ENCODE results near the gene LUC7L.
"Not testable (repeated sequence)": the region's sequence is repeated elsewhere in the genome, so short reads cannot be mapped to it uniquely, and the experiment has no call there.

Gene LUC7L

GRCh38 chr16:263944-264343 lies 34.7 kb upstream of the LUC7L start:
- DNase-seq (ENCODE audit: low read depth in 3 of 3) = no peak

- DNase-seq (ENCODE audit: low read depth in 3 of 3) = no peak
Observed at GRCh38 chr16:263182-263774, 34.0 kb upstream of the LUC7L start.

- no peak for DNase-seq (ENCODE audit: low read depth in 3 of 3)
Observed at GRCh38 chr16:262121-262745, 33.0 kb upstream of the LUC7L start.

GRCh38 chr16:261031-261691 lies 31.9 kb upstream of the LUC7L start:
- no peak for DNase-seq (ENCODE audit: low read depth in 3 of 3)

GRCh38 chr16:260326-260725 lies 31.1 kb upstream of the LUC7L start:
- no peak for DNase-seq (ENCODE audit: low read depth in 3 of 3)

GRCh38 chr16:259814-260253 lies 30.6 kb upstream of the LUC7L start:
- no peak for DNase-seq (ENCODE audit: low read depth in 3 of 3)

- DNase-seq (ENCODE audit: low read depth in 3 of 3) = no peak
Observed at GRCh38 chr16:259226-259625, 30.0 kb upstream of the LUC7L start.

- DNase-seq (ENCODE audit: low read depth in 3 of 3) = not testable (repeated sequence)
Observed at GRCh38 chr16:258091-258490, 28.8 kb upstream of the LUC7L start.

GRCh38 chr16:255183-255582 lies 25.9 kb upstream of the LUC7L start:
- no peak for DNase-seq (ENCODE audit: low read depth in 3 of 3)

GRCh38 chr16:254461-254860 lies 25.2 kb upstream of the LUC7L start:
- no peak for DNase-seq (ENCODE audit: low read depth in 3 of 3)

GRCh38 chr16:253833-254232 lies 24.6 kb upstream of the LUC7L start:
- no peak for DNase-seq (ENCODE audit: low read depth in 3 of 3)

- no peak for DNase-seq (ENCODE audit: low read depth in 3 of 3)
Observed at GRCh38 chr16:252366-253337, 23.4 kb upstream of the LUC7L start.

GRCh38 chr16:249431-249830 lies 20.2 kb upstream of the LUC7L start:
- no peak for DNase-seq (ENCODE audit: low read depth in 3 of 3)

GRCh38 chr16:247027-247426 lies 17.8 kb upstream of the LUC7L start:
- no peak for DNase-seq (ENCODE audit: low read depth in 3 of 3)

GRCh38 chr16:245105-245504 lies 15.9 kb upstream of the LUC7L start:
- no peak for DNase-seq (ENCODE audit: low read depth in 3 of 3)

GRCh38 chr16:243348-243747 lies 14.1 kb upstream of the LUC7L start:
- no peak for DNase-seq (ENCODE audit: low read depth in 3 of 3)

GRCh38 chr16:242281-242680 lies 13.0 kb upstream of the LUC7L start:
- DNase-seq (ENCODE audit: low read depth in 3 of 3) = no peak

- no peak for DNase-seq (ENCODE audit: low read depth in 3 of 3)
Observed at GRCh38 chr16:240559-240958, 11.3 kb upstream of the LUC7L start.

GRCh38 chr16:239948-240277 lies 10.7 kb upstream of the LUC7L start:
- DNase-seq (ENCODE audit: low read depth in 3 of 3) = no peak

- DNase-seq (ENCODE audit: low read depth in 3 of 3) = peak; percentile 88 to 93 (median 91)
Observed at GRCh38 chr16:234468-235305, 5.4 kb upstream of the LUC7L start, which contains the start of gene FAM234A. Gene FAM234A, plus strand, starts transcription at chr16:234821. Its CDS starts 19,593 bp downstream, at chr16:254414.

GRCh38 chr16:230949-231348 lies 1.7 kb upstream of the LUC7L start:
- DNase-seq (ENCODE audit: low read depth in 3 of 3) = no peak
